WTC11 (cell line): ENCODE measurements around the gene ERAP2. TPM values are rescaled to one million over a fixed set of nuclear protein-coding genes. Genes with fewer than 3 reads are reported as not detected.

ENCODE experiments used
- ATAC-seq: fragments of 200-7000 bp; cut with Tn5 transposase; 2 replicates; pipeline ENCODE4 v1.10.0; 2021; ENCODE audit warnings: mild to moderate bottlenecking, moderate library complexity
- CTCF ChIA-PET: fragments of 300-600 bp; sonication (Branson Sonifier 250); formaldehyde crosslinking; loops from one replicate; lab custom pipeline; 2021; ENCODE audit warnings: antibody characterized with exemption; lab: Charles Lee
- POLR2A ChIA-PET: fragments of 350-600 bp; sonication (Branson Sonifier 250); formaldehyde crosslinking; loops from one replicate; lab custom pipeline; 2021; ENCODE audit warnings: antibody characterized with exemption; lab: Charles Lee
- DNase-seq: peaks from one replicate; pipeline ENCODE4 v3.0.0; 2021; ENCODE audit warnings: low spot score
- H3K27ac Mint-ChIP-seq: 2 replicates; pipeline ENCODE4 v1.8.0; 2021; ENCODE audit warnings: mixed read lengths
- H3K27me3 Mint-ChIP-seq: 2 replicates; pipeline ENCODE4 v1.8.0; 2021; ENCODE audit warnings: low read depth, mild to moderate bottlenecking, moderate library complexity, mixed read lengths
- H3K36me3 Mint-ChIP-seq: 2 replicates; pipeline ENCODE4 v1.8.0; 2021; ENCODE audit warnings: mixed read lengths
- H3K4me1 Mint-ChIP-seq: 2 replicates; pipeline ENCODE4 v1.8.0; 2022; ENCODE audit warnings: mixed read lengths
- H3K4me3 Mint-ChIP-seq: 2 replicates; pipeline ENCODE4 v1.8.0; 2021; ENCODE audit warnings: mild to moderate bottlenecking, moderate library complexity, mixed read lengths
- H3K9me3 Mint-ChIP-seq: 2 replicates; pipeline ENCODE4 v1.8.0; 2021; ENCODE audit warnings: mixed read lengths
- CREB1 ChIP-seq: sonication (generic); formaldehyde crosslinking; IDR thresholded peaks from 2 replicates; pipeline ENCODE4 v1.8.0; 2023; ENCODE audit warnings: mild to moderate bottlenecking, missing genetic modification reagents
- ELF4 ChIP-seq: sonication (generic); formaldehyde crosslinking; IDR thresholded peaks from 2 replicates; pipeline ENCODE4 v1.8.1; 2022; ENCODE audit warnings: low read depth, mild to moderate bottlenecking, moderate library complexity, missing genetic modification reagents
- ESRRA ChIP-seq: sonication (generic); formaldehyde crosslinking; IDR thresholded peaks from 2 replicates; pipeline ENCODE4 v1.8.1; 2022; ENCODE audit warnings: mild to moderate bottlenecking, missing genetic modification reagents, borderline replicate concordance
- GTF2I ChIP-seq: fragments of 250-450 bp; sonication (Bioruptor Pico); conservative IDR thresholded peaks from 2 replicates; pipeline ENCODE4 v1.4.0; 2021; ENCODE audit warnings: mild to moderate bottlenecking
- HMGA2 ChIP-seq: fragments of 250-450 bp; sonication (Bioruptor Pico); IDR thresholded peaks from 2 replicates; pipeline ENCODE4 v1.4.0; 2021; ENCODE audit warnings: mild to moderate bottlenecking, moderate library complexity
- NR3C1 ChIP-seq: sonication (generic); formaldehyde crosslinking; conservative IDR thresholded peaks from 2 replicates; pipeline ENCODE4 v1.8.1; 2023; ENCODE audit warnings: low read depth, mild to moderate bottlenecking, missing genetic modification reagents
- SMAD4 ChIP-seq: sonication (generic); formaldehyde crosslinking; IDR thresholded peaks from 2 replicates; pipeline ENCODE4 v1.8.0; 2022; ENCODE audit warnings: mild to moderate bottlenecking, missing genetic modification reagents
- TP53 ChIP-seq: sonication (generic); formaldehyde crosslinking; IDR thresholded peaks from 2 replicates; pipeline ENCODE4 v1.8.1; 2023; ENCODE audit warnings: mild to moderate bottlenecking, missing genetic modification reagents
- ZNF121 ChIP-seq: sonication (generic); formaldehyde crosslinking; IDR thresholded peaks from 2 replicates; pipeline ENCODE4 v1.8.0; 2023; ENCODE audit warnings: missing genetic modification reagents
- ZNF317 ChIP-seq: sonication (generic); formaldehyde crosslinking; IDR thresholded peaks from 2 replicates; pipeline ENCODE4 v1.8.1; 2023; ENCODE audit warnings: low read depth, mild to moderate bottlenecking, moderate library complexity, missing genetic modification reagents, borderline replicate concordance
- ZNF423 ChIP-seq: fragments of 250-450 bp; sonication (Bioruptor Pico); IDR thresholded peaks from 2 replicates; pipeline ENCODE4 v2.1.2; 2022; ENCODE audit warnings: mild to moderate bottlenecking, moderate library complexity
- total RNA-seq: library from RNA; stranded (reverse); gene quantifications from 3 replicates; pipeline ENCODE4 v1.2.3, GENCODE V29; 2021
- TF ChIP-seq, protein P1 (sequence below): sonication (generic); formaldehyde crosslinking; IDR thresholded peaks from 2 replicates; pipeline ENCODE4 v1.8.0; 2023; ENCODE audit warnings: mild to moderate bottlenecking, missing genetic modification reagents
- TF ChIP-seq, protein P2 (sequence below): sonication (generic); formaldehyde crosslinking; IDR thresholded peaks from 2 replicates; pipeline ENCODE4 v1.8.1; 2023; ENCODE audit warnings: mild to moderate bottlenecking, missing genetic modification reagents
- TF ChIP-seq, protein P3 (sequence below): sonication (generic); formaldehyde crosslinking; IDR thresholded peaks from 2 replicates; pipeline ENCODE4 v1.8.0; 2022; ENCODE audit warnings: mild to moderate bottlenecking, missing genetic modification reagents
- TF ChIP-seq, protein P4 (sequence below): sonication (generic); formaldehyde crosslinking; IDR thresholded peaks from 2 replicates; pipeline ENCODE4 v1.8.1; 2023; ENCODE audit warnings: mild to moderate bottlenecking, missing genetic modification reagents, moderate library complexity
- TF ChIP-seq, protein P5 (sequence below): sonication (generic); formaldehyde crosslinking; IDR thresholded peaks from 2 replicates; pipeline ENCODE4 v1.8.1; 2022; ENCODE audit warnings: mild to moderate bottlenecking, missing genetic modification reagents, moderate library complexity, borderline replicate concordance
- TF ChIP-seq, protein P6 (sequence below): sonication (generic); formaldehyde crosslinking; conservative IDR thresholded peaks from 2 replicates; pipeline ENCODE4 v1.8.1; 2023; ENCODE audit warnings: mild to moderate bottlenecking, low read depth, missing genetic modification reagents, moderate library complexity
- TF ChIP-seq, protein P7 (sequence below): sonication (generic); formaldehyde crosslinking; IDR thresholded peaks from 2 replicates; pipeline ENCODE4 v1.8.1; 2022; ENCODE audit warnings: mild to moderate bottlenecking, moderate library complexity, missing genetic modification reagents

ERAP2 gene
- total RNA-seq, 1 experiment from 2014 or later: 0.13 TPM

DNA sequence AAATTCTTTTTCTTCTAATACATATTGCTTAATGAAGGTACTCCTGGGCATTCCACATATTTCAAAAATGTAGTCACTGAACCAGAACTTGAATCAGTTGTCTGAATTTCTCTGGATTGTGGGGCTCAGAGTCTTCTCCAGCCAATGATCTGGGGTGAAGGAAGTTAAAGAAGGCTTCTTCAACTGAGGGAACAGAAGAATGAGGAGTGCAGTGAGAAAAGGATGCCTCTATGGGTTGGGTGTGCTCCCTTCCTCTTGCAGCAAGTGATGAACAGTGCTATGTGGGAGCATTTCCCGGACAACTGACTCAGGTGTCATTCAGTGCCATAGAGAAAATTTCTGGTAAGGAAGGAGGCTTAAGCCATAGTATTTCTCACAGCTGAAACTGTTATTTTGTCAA, 67.5 kb downstream of the ERAP2 start (continued):
- TF ChIP-seq, protein P1, sequence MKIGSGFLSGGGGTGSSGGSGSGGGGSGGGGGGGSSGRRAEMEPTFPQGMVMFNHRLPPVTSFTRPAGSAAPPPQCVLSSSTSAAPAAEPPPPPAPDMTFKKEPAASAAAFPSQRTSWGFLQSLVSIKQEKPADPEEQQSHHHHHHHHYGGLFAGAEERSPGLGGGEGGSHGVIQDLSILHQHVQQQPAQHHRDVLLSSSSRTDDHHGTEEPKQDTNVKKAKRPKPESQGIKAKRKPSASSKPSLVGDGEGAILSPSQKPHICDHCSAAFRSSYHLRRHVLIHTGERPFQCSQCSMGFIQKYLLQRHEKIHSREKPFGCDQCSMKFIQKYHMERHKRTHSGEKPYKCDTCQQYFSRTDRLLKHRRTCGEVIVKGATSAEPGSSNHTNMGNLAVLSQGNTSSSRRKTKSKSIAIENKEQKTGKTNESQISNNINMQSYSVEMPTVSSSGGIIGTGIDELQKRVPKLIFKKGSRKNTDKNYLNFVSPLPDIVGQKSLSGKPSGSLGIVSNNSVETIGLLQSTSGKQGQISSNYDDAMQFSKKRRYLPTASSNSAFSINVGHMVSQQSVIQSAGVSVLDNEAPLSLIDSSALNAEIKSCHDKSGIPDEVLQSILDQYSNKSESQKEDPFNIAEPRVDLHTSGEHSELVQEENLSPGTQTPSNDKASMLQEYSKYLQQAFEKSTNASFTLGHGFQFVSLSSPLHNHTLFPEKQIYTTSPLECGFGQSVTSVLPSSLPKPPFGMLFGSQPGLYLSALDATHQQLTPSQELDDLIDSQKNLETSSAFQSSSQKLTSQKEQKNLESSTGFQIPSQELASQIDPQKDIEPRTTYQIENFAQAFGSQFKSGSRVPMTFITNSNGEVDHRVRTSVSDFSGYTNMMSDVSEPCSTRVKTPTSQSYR (CRISPR knock-in tag): no peak
- TF ChIP-seq ZNF317 (no peak), HMGA2 (CRISPR knock-in tag) (no peak)
- TF ChIP-seq, protein P2, sequence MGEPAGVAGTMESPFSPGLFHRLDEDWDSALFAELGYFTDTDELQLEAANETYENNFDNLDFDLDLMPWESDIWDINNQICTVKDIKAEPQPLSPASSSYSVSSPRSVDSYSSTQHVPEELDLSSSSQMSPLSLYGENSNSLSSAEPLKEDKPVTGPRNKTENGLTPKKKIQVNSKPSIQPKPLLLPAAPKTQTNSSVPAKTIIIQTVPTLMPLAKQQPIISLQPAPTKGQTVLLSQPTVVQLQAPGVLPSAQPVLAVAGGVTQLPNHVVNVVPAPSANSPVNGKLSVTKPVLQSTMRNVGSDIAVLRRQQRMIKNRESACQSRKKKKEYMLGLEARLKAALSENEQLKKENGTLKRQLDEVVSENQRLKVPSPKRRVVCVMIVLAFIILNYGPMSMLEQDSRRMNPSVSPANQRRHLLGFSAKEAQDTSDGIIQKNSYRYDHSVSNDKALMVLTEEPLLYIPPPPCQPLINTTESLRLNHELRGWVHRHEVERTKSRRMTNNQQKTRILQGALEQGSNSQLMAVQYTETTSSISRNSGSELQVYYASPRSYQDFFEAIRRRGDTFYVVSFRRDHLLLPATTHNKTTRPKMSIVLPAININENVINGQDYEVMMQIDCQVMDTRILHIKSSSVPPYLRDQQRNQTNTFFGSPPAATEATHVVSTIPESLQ (CRISPR knock-in tag): no peak

DNA sequence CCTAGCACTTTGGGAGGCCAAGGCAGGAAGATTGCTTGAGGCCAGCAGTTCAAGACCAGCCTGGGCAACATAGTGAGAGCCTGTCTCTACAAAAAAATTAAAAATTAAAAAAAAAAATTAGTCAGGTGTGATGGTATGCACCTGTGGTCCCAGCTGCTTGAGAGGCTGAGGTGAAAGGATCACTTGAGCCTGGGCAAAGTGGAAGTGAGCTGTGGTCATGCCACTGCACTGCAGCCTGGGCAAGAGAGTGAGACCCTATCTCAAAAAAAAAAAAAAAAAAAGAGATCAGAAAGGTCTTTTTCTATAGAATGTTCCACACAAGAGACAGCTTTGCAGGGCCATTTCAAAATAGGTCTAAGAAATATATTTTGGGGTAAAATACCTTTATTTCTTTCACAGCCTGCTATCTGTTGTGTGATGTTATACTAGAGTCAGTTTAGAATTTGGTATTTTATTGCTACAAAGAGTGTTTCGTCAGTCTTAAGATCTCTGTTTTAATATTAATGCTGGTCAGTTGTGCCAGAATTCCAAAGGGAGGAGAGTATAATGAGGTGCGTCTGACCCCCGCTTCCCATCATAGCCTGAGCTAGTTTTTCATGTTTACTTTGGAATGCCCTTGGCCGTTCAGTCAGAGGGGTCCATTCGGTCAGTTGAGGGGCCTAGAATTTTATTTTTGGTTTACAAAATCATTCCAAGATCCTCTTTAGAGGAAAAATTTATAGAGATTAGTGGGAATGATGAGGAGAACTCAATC, 69.0 kb downstream of the ERAP2 start:
- Mint-ChIP-seq H3K4me3 (no peak overlapping the region), H3K4me1 (peaks cover 14% of the 10 kb centered on the region), H3K9me3 (peaks cover 15% of the 10 kb centered on the region), H3K36me3 (peaks cover 13% of the 10 kb centered on the region), H3K27me3 (no peaks in the 10 kb centered on the region; the same call in 1 of the 2 replicates), H3K27ac (no peak overlapping the region)
- ATAC-seq: no peak
- DNase-seq: no peak
- ChIA-PET POLR2A (interaction anchor here (0.6 kb wide), 1 partner anchor 61 kb away, joined by 3 read pairs; no protein-coding TSS in a partner anchor), CTCF (interaction anchor here (0.6 to 0.7 kb wide), 2 partner anchors 13 to 79 kb away, joined by 3 to 4 read pairs; no protein-coding TSS in a partner anchor)
- TF ChIP-seq ZNF121 (CRISPR knock-in tag): 0 out of 2 replicates have a peak, but pooled peaks have one; percentile 21
- TF ChIP-seq GTF2I (CRISPR knock-in tag): no peak

DNA sequence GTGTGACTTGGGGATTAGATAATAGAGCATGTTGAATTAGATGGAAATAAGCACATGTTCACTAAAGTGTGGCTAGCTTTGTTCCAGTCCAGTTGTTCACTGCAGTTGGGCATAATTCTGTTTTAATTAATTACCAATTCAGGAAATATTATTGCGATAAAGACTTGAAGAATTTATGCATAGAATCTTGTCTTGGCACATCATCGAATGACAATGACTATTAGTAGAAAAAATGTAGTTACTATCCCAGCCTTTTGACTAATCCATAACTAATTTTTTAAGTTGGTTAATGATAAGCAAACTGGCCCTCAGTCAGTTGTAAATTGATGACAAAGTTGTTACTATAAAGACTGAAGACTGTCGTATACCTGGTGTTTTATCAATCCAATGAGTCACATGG, 70.1 kb downstream of the ERAP2 start:
- peaks cover 19% of the 10 kb centered on the region for H3K4me1 Mint-ChIP-seq
- H3K4me3 Mint-ChIP-seq: no peak overlapping the region
- DNase-seq: no peak
- H3K36me3 Mint-ChIP-seq: peaks cover 13% of the 10 kb centered on the region
- peaks cover 15% of the 10 kb centered on the region for H3K9me3 Mint-ChIP-seq
- H3K27ac Mint-ChIP-seq: no peak overlapping the region
- CTCF ChIA-PET: no interaction called here
- H3K27me3 Mint-ChIP-seq: no peaks in the 10 kb centered on the region; the same call in 1 of the 2 replicates
- no peak for ATAC-seq
- TF ChIP-seq, protein P3, sequence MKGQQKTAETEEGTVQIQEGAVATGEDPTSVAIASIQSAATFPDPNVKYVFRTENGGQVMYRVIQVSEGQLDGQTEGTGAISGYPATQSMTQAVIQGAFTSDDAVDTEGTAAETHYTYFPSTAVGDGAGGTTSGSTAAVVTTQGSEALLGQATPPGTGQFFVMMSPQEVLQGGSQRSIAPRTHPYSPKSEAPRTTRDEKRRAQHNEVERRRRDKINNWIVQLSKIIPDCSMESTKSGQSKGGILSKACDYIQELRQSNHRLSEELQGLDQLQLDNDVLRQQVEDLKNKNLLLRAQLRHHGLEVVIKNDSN (CRISPR knock-in tag): no peak
- TF ChIP-seq NR3C1 (CRISPR knock-in tag): no peak
- TF ChIP-seq ZNF317: no peak
- no peak for TF ChIP-seq SMAD4
- no peak for TF ChIP-seq ELF4
- TF ChIP-seq, protein P4, sequence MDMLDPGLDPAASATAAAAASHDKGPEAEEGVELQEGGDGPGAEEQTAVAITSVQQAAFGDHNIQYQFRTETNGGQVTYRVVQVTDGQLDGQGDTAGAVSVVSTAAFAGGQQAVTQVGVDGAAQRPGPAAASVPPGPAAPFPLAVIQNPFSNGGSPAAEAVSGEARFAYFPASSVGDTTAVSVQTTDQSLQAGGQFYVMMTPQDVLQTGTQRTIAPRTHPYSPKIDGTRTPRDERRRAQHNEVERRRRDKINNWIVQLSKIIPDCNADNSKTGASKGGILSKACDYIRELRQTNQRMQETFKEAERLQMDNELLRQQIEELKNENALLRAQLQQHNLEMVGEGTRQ (CRISPR knock-in tag): no peak
- no peak for TF ChIP-seq CREB1
- TF ChIP-seq, protein P5, sequence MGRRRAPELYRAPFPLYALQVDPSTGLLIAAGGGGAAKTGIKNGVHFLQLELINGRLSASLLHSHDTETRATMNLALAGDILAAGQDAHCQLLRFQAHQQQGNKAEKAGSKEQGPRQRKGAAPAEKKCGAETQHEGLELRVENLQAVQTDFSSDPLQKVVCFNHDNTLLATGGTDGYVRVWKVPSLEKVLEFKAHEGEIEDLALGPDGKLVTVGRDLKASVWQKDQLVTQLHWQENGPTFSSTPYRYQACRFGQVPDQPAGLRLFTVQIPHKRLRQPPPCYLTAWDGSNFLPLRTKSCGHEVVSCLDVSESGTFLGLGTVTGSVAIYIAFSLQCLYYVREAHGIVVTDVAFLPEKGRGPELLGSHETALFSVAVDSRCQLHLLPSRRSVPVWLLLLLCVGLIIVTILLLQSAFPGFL (CRISPR knock-in tag): no peak
- no peak for TF ChIP-seq ESRRA (CRISPR knock-in tag)
- TF ChIP-seq, protein P6, sequence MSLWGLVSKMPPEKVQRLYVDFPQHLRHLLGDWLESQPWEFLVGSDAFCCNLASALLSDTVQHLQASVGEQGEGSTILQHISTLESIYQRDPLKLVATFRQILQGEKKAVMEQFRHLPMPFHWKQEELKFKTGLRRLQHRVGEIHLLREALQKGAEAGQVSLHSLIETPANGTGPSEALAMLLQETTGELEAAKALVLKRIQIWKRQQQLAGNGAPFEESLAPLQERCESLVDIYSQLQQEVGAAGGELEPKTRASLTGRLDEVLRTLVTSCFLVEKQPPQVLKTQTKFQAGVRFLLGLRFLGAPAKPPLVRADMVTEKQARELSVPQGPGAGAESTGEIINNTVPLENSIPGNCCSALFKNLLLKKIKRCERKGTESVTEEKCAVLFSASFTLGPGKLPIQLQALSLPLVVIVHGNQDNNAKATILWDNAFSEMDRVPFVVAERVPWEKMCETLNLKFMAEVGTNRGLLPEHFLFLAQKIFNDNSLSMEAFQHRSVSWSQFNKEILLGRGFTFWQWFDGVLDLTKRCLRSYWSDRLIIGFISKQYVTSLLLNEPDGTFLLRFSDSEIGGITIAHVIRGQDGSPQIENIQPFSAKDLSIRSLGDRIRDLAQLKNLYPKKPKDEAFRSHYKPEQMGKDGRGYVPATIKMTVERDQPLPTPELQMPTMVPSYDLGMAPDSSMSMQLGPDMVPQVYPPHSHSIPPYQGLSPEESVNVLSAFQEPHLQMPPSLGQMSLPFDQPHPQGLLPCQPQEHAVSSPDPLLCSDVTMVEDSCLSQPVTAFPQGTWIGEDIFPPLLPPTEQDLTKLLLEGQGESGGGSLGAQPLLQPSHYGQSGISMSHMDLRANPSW (CRISPR knock-in tag): no peak
- TF ChIP-seq ZNF423 (CRISPR knock-in tag): no peak
- TF ChIP-seq, protein P7, sequence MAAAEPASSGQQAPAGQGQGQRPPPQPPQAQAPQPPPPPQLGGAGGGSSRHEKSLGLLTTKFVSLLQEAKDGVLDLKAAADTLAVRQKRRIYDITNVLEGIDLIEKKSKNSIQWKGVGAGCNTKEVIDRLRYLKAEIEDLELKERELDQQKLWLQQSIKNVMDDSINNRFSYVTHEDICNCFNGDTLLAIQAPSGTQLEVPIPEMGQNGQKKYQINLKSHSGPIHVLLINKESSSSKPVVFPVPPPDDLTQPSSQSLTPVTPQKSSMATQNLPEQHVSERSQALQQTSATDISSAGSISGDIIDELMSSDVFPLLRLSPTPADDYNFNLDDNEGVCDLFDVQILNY (CRISPR knock-in tag): no peak
- TF ChIP-seq TP53 (CRISPR knock-in tag): no peak
- TF ChIP-seq, all 79 proteins: peak for 0
- POLR2A ChIA-PET: no interaction called here
